Measurements from ENCODE around the gene BAMBI. TPM values are rescaled to one million over a fixed set of nuclear protein-coding genes. Genes with fewer than 3 reads are reported as not detected.
A peak's percentile ranks its signal among the peaks of the same experiment; 100 is the strongest.

BAMBI gene
- total RNA-seq, 4 donors from 2014 or later: 2.5 to 6.8 (median 4.4) TPM

- H3K4me3 ChIP-seq: peak overlapping the region in 1 of 4 donors; percentile 79
- no peaks in the 10 kb centered on the region for H3K9me3 ChIP-seq
- TF ChIP-seq POLR2A (IDR thresholded peaks at IDR 0.05): no peak
- TF ChIP-seq, protein P1, sequence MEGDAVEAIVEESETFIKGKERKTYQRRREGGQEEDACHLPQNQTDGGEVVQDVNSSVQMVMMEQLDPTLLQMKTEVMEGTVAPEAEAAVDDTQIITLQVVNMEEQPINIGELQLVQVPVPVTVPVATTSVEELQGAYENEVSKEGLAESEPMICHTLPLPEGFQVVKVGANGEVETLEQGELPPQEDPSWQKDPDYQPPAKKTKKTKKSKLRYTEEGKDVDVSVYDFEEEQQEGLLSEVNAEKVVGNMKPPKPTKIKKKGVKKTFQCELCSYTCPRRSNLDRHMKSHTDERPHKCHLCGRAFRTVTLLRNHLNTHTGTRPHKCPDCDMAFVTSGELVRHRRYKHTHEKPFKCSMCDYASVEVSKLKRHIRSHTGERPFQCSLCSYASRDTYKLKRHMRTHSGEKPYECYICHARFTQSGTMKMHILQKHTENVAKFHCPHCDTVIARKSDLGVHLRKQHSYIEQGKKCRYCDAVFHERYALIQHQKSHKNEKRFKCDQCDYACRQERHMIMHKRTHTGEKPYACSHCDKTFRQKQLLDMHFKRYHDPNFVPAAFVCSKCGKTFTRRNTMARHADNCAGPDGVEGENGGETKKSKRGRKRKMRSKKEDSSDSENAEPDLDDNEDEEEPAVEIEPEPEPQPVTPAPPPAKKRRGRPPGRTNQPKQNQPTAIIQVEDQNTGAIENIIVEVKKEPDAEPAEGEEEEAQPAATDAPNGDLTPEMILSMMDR (IDR thresholded peaks at IDR 0.05): no peak
- H3K27ac ChIP-seq: no peak overlapping the region
- intact Hi-C loops (cut with DNase I): loop anchor here (5.0 kb wide), 2 partner anchors 313 to 623 kb away; no protein-coding TSS in a partner anchor
- WGBS, 2 donors: 42 to 59% methylated on average over 15 of the region's 15 CpGs
- H3K36me3 ChIP-seq: no peaks in the 10 kb centered on the region
- peaks cover 6 to 37% (median 9%) of the 10 kb centered on the region in 3 donors for H3K4me1 ChIP-seq
- no peak for DNase-seq
- H3K27me3 ChIP-seq: peaks cover 0 to 85% (median 2%) of the 10 kb centered on the region in 4 donors
Measured at GRCh38 chr10:28679581-28680357, 2.4 kb downstream of the BAMBI start.

DNA sequence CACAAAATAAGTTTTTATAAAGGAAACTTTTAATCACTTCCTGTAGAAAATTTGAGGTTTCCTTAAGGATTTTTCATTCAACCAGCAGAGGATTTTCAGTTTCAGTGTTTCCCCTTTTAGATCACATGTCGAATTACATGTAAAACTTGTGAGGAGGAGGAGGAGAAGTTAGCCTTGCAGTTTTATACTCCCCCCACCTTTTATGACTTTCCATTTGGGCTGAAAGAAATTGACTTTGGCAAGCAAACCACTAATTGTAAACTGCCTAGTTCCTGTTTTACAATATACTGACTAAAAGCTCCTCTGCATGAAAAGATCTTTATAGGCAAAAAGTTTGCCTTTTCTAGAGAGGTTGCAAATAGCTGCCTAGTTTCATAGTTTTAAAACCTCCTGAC lies 3.0 kb downstream of the BAMBI start:
- Histone ChIP-seq H3K4me1 (peaks cover 6 to 37% (median 9%) of the 10 kb centered on the region in 3 donors), H3K36me3 (no peaks in the 10 kb centered on the region), H3K27me3 (peaks cover 0 to 79% (median 2%) of the 10 kb centered on the region in 4 donors), H3K27ac (no peak overlapping the region), H3K4me3 (peak overlapping the region in 1 of 4 donors; percentile 79), H3K9me3 (no peaks in the 10 kb centered on the region)
- intact Hi-C loops (cut with DNase I): no loop called here
- DNase-seq: no peak
- no peak for TF ChIP-seq POLR2A (IDR thresholded peaks at IDR 0.05)
- TF ChIP-seq, protein P1 (IDR thresholded peaks at IDR 0.05): no peak
- 62 to 64% methylated on average over 1 of the region's 1 CpG for WGBS, 2 donors

DNA sequence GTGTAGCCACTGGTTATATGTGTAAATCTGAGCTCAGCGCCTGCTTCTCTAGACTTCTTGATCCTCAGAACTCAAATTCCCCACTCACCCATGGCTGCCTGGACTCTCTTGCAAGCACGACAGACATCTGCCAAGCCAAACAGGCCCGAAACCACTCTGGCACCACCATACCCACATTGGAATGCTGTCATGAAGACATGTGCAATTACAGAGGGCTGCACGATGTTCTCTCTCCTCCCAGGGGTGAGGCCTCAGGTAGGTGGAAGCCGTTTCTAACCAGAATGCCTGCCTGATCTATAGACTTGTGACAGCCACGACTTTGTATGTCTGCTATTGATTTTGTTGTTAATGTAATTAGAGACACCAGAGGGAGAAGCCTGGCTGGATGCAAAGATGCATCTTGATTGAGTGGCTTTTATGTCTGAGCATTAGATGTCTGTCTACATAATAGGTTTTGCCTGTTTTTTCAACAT lies 4.0 kb downstream of the BAMBI start:
- TF ChIP-seq, protein P1 (IDR thresholded peaks at IDR 0.05): no peak
- no peak for TF ChIP-seq POLR2A (IDR thresholded peaks at IDR 0.05)
- no peak overlapping the region for H3K27ac ChIP-seq
- DNase-seq: no peak
- no peaks in the 10 kb centered on the region for H3K9me3 ChIP-seq
- no peak overlapping the region for H3K4me3 ChIP-seq
- H3K27me3 ChIP-seq: peaks cover 0 to 70% (median 2%) of the 10 kb centered on the region in 4 donors
- intact Hi-C loops (cut with DNase I): no loop called here
- peaks cover 6 to 37% (median 9%) of the 10 kb centered on the region in 3 donors for H3K4me1 ChIP-seq
- H3K36me3 ChIP-seq: no peaks in the 10 kb centered on the region
- WGBS, 2 donors: 61 to 89% methylated on average over 3 to 5 of the region's 6 CpGs

GRCh38 chr10:28681928-28682750 lies 4.8 kb downstream of the BAMBI start:
- no peak for DNase-seq
- H3K4me1 ChIP-seq: peaks cover 0 to 28% (median 5%) of the 10 kb centered on the region in 3 donors
- H3K27me3 ChIP-seq: peaks cover 0 to 70% (median 0%) of the 10 kb centered on the region in 4 donors
- no peak overlapping the region for H3K4me3 ChIP-seq
- H3K9me3 ChIP-seq: no peaks in the 10 kb centered on the region
- no peaks in the 10 kb centered on the region for H3K36me3 ChIP-seq
- TF ChIP-seq, protein P1 (IDR thresholded peaks at IDR 0.05): no peak
- no peak for TF ChIP-seq POLR2A (IDR thresholded peaks at IDR 0.05)
- WGBS, 2 donors: 91% methylated on average over 14 of the region's 14 CpGs
- intact Hi-C loops (cut with DNase I): no loop called here
- H3K27ac ChIP-seq: no peak overlapping the region

Data from esophagus squamous epithelium (tissue), 5 donors.